Trophoblast cell (in vitro differentiated cells and primary cell): ENCODE results near the gene OR11A1.

ENCODE experiments used
- DNase-seq, 2 donors: peaks; one replicate each; pipeline ENCODE4 v3.0.0-alpha.2; 2016
- H2AFZ ChIP-seq: 2 replicates; pipeline ENCODE4 v1.6.1; 2013; ENCODE audit warnings: low read length, moderate library complexity, mild to moderate bottlenecking; ENCODE audit not compliant: insufficient read depth, poor library complexity
- H2AK5ac ChIP-seq: 2 replicates; pipeline ENCODE4 v1.6.1; 2013; ENCODE audit warnings: mild to moderate bottlenecking, low read length
- H2BK120ac ChIP-seq: 2 replicates; pipeline ENCODE4 v1.6.1; 2013; ENCODE audit warnings: low read length, mild to moderate bottlenecking, moderate library complexity; ENCODE audit not compliant: insufficient read depth, poor library complexity
- H2BK12ac ChIP-seq: 2 replicates; pipeline ENCODE4 v1.6.1; 2013; ENCODE audit warnings: mild to moderate bottlenecking, low read length, moderate library complexity
- H2BK5ac ChIP-seq: 2 replicates; pipeline ENCODE4 v1.6.1; 2013; ENCODE audit warnings: low read length, low read depth, moderate library complexity, mild to moderate bottlenecking; ENCODE audit not compliant: poor library complexity
- H3K14ac ChIP-seq: 2 replicates; pipeline ENCODE4 v1.6.1; 2013; ENCODE audit warnings: mild to moderate bottlenecking, low read length
- H3K18ac ChIP-seq: 2 replicates; pipeline ENCODE4 v1.6.1; 2013; ENCODE audit warnings: mild to moderate bottlenecking, low read length
- H3K23ac ChIP-seq: 2 replicates; pipeline ENCODE4 v1.6.1; 2013; ENCODE audit warnings: low read length
- H3K27ac ChIP-seq: 2 replicates; pipeline ENCODE4 v1.5.1; 2013; ENCODE audit warnings: low read depth, mild to moderate bottlenecking, inconsistent platforms, low read length, moderate library complexity
- H3K27me3 ChIP-seq: 2 replicates; pipeline ENCODE4 v1.6.1; 2013; ENCODE audit warnings: inconsistent platforms, mild to moderate bottlenecking, low read length, moderate library complexity; ENCODE audit not compliant: insufficient read depth
- H3K36me3 ChIP-seq, 2 experiments: 1 replicate in 1 of 2; 2 replicates in 1 of 2; pipeline ENCODE4 v1.6.1; 2013; ENCODE audit warnings: low read length in 2 of 2, mild to moderate bottlenecking in 2 of 2, moderate library complexity in 1 of 2; ENCODE audit not compliant: insufficient read depth in 2 of 2, control insufficient read depth in 1 of 2
- H3K4ac ChIP-seq: 2 replicates; pipeline ENCODE4 v1.6.1; 2013; ENCODE audit warnings: low read depth, mild to moderate bottlenecking, low read length, moderate library complexity
- H3K4me1 ChIP-seq, 2 experiments: 1 replicate in 1 of 2; 2 replicates in 1 of 2; pipeline ENCODE4 v1.6.1; 2013; ENCODE audit warnings: low read length in 2 of 2, mild to moderate bottlenecking in 2 of 2, moderate library complexity in 1 of 2; ENCODE audit not compliant: insufficient read depth in 2 of 2, control insufficient read depth in 1 of 2
- H3K4me2 ChIP-seq: 2 replicates; pipeline ENCODE4 v1.6.1; 2013; ENCODE audit warnings: inconsistent platforms, mild to moderate bottlenecking, low read length, moderate library complexity
- H3K4me3 ChIP-seq: 2 replicates; pipeline ENCODE4 v1.5.1; 2013; ENCODE audit warnings: mild to moderate bottlenecking, low read depth, low read length, inconsistent platforms
- H3K79me1 ChIP-seq: one replicate; pipeline ENCODE4 v1.6.1; 2013; ENCODE audit warnings: low read length
- H3K79me2 ChIP-seq: 2 replicates; pipeline ENCODE4 v1.6.1; 2013; ENCODE audit warnings: low read length, mild to moderate bottlenecking; ENCODE audit not compliant: control insufficient read depth, insufficient read depth, poor library complexity
- H3K9ac ChIP-seq: 2 replicates; pipeline ENCODE4 v1.6.1; 2013; ENCODE audit warnings: mild to moderate bottlenecking, low read length
- H3K9me3 ChIP-seq: 2 replicates; pipeline ENCODE4 v1.6.1; 2013; ENCODE audit warnings: low read depth, mild to moderate bottlenecking, control low read depth, inconsistent platforms, low read length; ENCODE audit not compliant: insufficient read depth
- H4K12ac ChIP-seq: 2 replicates; pipeline ENCODE4 v1.6.1; 2013; ENCODE audit warnings: low read depth, mild to moderate bottlenecking, low read length, moderate library complexity
- H4K8ac ChIP-seq: 2 replicates; pipeline ENCODE4 v1.6.1; 2013; ENCODE audit warnings: low read depth, mild to moderate bottlenecking, low read length, moderate library complexity
- H4K91ac ChIP-seq: one replicate; pipeline ENCODE4 v1.6.1; 2013; ENCODE audit warnings: low read depth, mild to moderate bottlenecking, low read length, moderate library complexity

The OR11A1 gene

GRCh38 chr6:29376003-29376402, 80.9 kb downstream of the OR11A1 start:
- Histone ChIP-seq H2AFZ (no peak overlapping the region), H4K8ac (no peak overlapping the region), H2BK12ac (no peak overlapping the region), H3K14ac (no peak overlapping the region), H3K4me1 (no peaks in the 10 kb centered on the region), H4K91ac (no peak overlapping the region), H3K23ac (no peak overlapping the region), H3K9ac (no peak overlapping the region), H4K12ac (no peak overlapping the region), H2BK5ac (no peak overlapping the region), H3K9me3 (no peaks in the 10 kb centered on the region), H3K4me2 (no peak overlapping the region), H2BK120ac (no peak overlapping the region), H3K79me1 (no peaks in the 10 kb centered on the region), H3K79me2 (no peaks in the 10 kb centered on the region), H3K36me3 (no peaks in the 10 kb centered on the region), H2AK5ac (no peak overlapping the region), H3K27me3 (no peaks in the 10 kb centered on the region), H3K4me3 (no peak overlapping the region), H3K18ac (no peak overlapping the region), H3K4ac (no peak overlapping the region), H3K27ac (no peak overlapping the region)
- DNase-seq = peak in 1 of 2 donors; percentile 1
